ENCODE results near the gene LRIG1. TPM values are rescaled to one million over a fixed set of nuclear protein-coding genes. Genes with fewer than 3 reads are reported as not detected.

The LRIG1 gene
- total RNA-seq, 2 donors from 2014 or later: 121 to 131 TPM

DNA sequence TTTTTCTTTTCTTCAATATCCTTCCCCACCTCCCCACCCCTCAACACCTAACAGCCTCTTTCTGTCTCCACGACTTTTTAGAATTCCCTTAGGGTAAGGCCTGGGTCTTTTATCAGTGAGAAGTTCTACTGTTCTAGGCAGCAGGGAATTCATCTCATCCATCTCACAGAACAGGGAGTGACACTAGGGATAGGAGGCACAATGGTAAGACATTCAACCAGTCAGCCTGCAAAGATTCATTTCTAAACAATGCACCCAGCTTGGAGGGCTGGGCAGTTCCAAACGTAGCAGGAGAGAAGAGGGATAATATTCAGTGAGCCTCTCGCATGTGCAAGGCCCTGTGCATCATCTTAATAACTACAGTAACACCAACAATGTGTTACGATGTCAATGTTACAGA is 43.6 kb downstream of the LRIG1 start:
- Histone ChIP-seq H3K27me3 (replicated peaks; ENCODE audit: insufficient read depth) (no peaks in the 10 kb centered on the region), H3K27ac (peak overlapping the region in 1 of 2 donors; percentile 48), H3K4me1 (ENCODE audit: control insufficient read depth in 1 of 2, low read depth in 2 of 2) (peaks cover 30 to 74% of the 10 kb centered on the region in 2 donors), H3K36me3 (peaks cover 5% of the 10 kb centered on the region), H3K9me3 (no peaks in the 10 kb centered on the region), H3K4me3 (no peak overlapping the region)
- ATAC-seq (ENCODE audit: insufficient number of reproducible peaks, low FRiP score, low read depth) (no peak), DNase-seq (ENCODE audit: low spot score) (no peak)
- TF ChIP-seq, protein P1, sequence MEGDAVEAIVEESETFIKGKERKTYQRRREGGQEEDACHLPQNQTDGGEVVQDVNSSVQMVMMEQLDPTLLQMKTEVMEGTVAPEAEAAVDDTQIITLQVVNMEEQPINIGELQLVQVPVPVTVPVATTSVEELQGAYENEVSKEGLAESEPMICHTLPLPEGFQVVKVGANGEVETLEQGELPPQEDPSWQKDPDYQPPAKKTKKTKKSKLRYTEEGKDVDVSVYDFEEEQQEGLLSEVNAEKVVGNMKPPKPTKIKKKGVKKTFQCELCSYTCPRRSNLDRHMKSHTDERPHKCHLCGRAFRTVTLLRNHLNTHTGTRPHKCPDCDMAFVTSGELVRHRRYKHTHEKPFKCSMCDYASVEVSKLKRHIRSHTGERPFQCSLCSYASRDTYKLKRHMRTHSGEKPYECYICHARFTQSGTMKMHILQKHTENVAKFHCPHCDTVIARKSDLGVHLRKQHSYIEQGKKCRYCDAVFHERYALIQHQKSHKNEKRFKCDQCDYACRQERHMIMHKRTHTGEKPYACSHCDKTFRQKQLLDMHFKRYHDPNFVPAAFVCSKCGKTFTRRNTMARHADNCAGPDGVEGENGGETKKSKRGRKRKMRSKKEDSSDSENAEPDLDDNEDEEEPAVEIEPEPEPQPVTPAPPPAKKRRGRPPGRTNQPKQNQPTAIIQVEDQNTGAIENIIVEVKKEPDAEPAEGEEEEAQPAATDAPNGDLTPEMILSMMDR (IDR thresholded peaks at IDR 0.05): no peak

DNA sequence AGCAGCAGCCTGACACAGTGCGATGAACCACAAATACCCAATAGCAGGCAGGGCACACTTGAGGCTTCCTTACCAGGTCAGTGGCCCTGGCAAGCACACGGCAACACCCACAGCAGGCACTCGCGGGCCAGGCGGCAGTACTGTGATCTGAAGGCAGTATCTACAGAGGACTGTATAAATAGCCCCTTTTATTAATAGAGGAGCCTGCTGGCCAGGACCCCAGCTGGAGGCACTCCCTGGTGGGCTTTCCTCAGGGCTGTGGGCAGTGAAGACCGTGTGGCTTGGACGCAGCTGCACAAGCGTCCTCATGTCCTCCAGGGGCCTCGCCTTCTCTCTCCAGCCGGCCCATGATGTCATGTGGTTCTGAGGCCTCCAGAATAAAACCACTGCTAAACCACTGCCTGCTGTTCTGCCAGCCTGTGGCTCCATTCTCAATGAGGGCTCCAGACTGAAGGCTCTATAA is 44.1 kb downstream of the LRIG1 start:
- H3K9me3 ChIP-seq: no peaks in the 10 kb centered on the region
- H3K27ac ChIP-seq: peak overlapping the region in 1 of 2 donors; percentile 48
- peaks cover 35 to 74% of the 10 kb centered on the region in 2 donors for H3K4me1 ChIP-seq (ENCODE audit: control insufficient read depth in 1 of 2, low read depth in 2 of 2)
- no peak for ATAC-seq (ENCODE audit: insufficient number of reproducible peaks, low FRiP score, low read depth)
- TF ChIP-seq, protein P1 (IDR thresholded peaks at IDR 0.05): no peak
- H3K4me3 ChIP-seq: no peak overlapping the region
- no peaks in the 10 kb centered on the region for H3K27me3 ChIP-seq (replicated peaks; ENCODE audit: insufficient read depth)
- H3K36me3 ChIP-seq: peaks cover 5% of the 10 kb centered on the region
- no peak for DNase-seq (ENCODE audit: low spot score)

DNA sequence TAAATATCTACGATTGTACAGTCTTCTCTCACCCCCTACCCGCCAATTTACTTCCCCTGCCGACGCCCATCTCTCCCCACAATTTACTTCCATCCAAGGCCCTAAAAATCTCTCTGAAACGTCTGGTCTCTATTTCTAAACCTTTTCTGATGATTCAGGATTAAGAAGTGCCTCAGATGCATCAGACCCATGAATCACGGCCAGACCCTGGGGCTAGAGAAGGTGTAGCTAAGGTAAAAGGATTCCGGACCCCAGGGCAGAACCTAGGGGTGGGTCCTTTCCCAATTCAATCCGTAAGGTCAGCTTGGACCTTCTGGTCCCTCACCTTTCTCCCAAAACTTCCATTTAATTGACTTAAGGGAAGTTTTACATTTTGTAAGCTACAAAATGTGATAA is 46.4 kb downstream of the LRIG1 start:
- Histone ChIP-seq H3K27ac (peak overlapping the region; percentile 82 to 85), H3K4me3 (no peak overlapping the region), H3K9me3 (no peaks in the 10 kb centered on the region), H3K36me3 (peaks cover 5% of the 10 kb centered on the region), H3K4me1 (ENCODE audit: control insufficient read depth in 1 of 2, low read depth in 2 of 2) (peaks cover 50 to 79% of the 10 kb centered on the region in 2 donors), H3K27me3 (replicated peaks; ENCODE audit: insufficient read depth) (no peaks in the 10 kb centered on the region)
- ATAC-seq (ENCODE audit: insufficient number of reproducible peaks, low FRiP score, low read depth): no peak
- TF ChIP-seq, protein P1 (IDR thresholded peaks at IDR 0.05): no peak
- DNase-seq (ENCODE audit: low spot score): no peak

DNA sequence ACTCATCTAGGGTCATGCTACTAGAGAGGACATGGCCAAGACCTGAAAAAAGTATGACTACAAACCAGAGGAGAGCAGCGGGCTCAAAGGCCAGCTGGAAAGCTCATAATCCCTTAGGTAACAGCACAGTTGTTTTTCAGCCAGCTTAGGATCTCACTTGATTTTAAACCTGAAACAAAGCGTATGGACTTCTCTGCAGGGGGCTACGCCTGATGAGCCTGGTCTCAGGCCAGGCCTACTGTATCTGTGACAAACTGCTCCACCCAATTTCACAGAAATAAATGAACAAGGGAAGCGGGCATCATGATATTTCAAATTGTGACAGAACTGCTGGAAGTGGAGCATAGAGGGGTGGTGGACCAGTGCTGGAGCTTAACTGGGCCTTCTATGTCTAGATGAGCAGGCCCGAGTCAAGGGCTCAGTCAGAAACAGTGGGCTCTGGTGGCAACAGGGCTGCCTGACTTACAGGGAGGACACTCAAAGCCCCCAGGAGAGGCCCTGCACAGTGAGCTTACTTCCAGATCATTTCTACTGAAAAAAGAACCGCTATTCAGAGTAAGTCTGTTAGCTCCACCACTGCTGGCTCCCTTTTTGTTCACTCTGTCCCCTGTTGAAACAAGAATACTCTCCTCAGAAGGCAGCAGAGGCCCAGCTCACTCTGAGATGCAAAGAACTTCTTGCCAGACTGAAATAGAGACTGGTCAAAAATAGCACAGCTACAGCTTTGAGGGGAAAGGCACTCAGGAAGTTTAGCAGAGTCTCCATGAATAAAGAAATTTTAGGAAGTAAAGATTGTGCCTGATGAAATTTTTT is 47.0 kb downstream of the LRIG1 start:
- Histone ChIP-seq H3K27ac (peak overlapping the region; percentile 82 to 85), H3K36me3 (peaks cover 5% of the 10 kb centered on the region), H3K4me1 (ENCODE audit: control insufficient read depth in 1 of 2, low read depth in 2 of 2) (peaks cover 56 to 85% of the 10 kb centered on the region in 2 donors), H3K9me3 (no peaks in the 10 kb centered on the region), H3K4me3 (no peak overlapping the region), H3K27me3 (replicated peaks; ENCODE audit: insufficient read depth) (no peaks in the 10 kb centered on the region)
- DNase-seq (ENCODE audit: low spot score) (no peak), ATAC-seq (ENCODE audit: insufficient number of reproducible peaks, low FRiP score, low read depth) (no peak)
- TF ChIP-seq, protein P1 (IDR thresholded peaks at IDR 0.05): no peak

DNA sequence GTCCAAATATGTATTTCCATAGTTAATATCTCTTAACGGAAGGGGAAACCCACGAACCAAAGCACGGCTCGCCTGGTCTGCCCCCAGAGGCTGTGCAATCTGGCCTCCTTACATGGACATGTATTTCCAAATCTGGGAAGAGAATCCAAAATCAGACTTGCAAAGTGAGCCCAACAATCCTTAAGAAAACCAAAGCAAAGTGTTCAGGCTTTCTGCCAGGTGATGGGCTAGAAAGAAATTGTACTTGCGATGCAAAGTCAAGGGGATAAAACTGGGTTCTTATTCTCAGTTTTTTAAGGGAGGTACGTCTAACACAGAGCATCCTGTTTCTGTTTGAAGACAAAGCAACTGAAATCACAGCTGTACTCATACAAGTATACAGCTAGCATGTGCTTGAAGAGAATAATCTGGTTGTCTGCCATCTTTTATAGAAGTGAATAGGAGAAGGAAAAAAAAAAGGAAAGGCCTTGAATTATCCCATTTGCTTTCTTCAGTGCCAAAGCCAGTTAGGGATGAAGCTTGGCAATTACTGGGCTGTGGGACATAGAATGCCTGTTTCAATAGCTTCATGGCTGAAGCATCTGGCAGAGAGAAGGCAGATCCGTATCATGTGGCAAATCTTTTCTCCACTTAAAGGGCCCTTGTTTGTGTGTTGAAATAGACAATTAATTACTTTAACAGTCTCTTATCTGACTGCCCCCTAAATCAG is 48.4 kb downstream of the LRIG1 start:
- DNase-seq (ENCODE audit: low spot score): no peak

More for the DNA sequence above, 48.4 kb downstream of the LRIG1 start:
- Histone ChIP-seq H3K36me3 (no peaks in the 10 kb centered on the region), H3K4me1 (ENCODE audit: control insufficient read depth in 1 of 2, low read depth in 2 of 2) (peaks cover 56 to 99% of the 10 kb centered on the region in 2 donors), H3K9me3 (no peaks in the 10 kb centered on the region), H3K27me3 (replicated peaks; ENCODE audit: insufficient read depth) (no peaks in the 10 kb centered on the region), H3K27ac (peak overlapping the region; percentile 82 to 85), H3K4me3 (peak overlapping the region; percentile 11)
- TF ChIP-seq, protein P1 (IDR thresholded peaks at IDR 0.05): no peak
- ATAC-seq (ENCODE audit: insufficient number of reproducible peaks, low FRiP score, low read depth): no peak

Measured in thoracic aorta (tissue), 2 donors.